H7 (cell line): ENCODE results near the gene C10orf53. TPM values are rescaled to one million over a fixed set of nuclear protein-coding genes. Genes with fewer than 3 reads are reported as not detected.
"Not testable (repeated sequence)": the region's sequence is repeated elsewhere in the genome, so short reads cannot be mapped to it uniquely, and the experiment has no call there.

ENCODE experiments used
- DNase-seq: peaks from one replicate; pipeline ENCODE4 v3.0.0; 2012
- H3K27me3 ChIP-seq: 2 replicates; pipeline ENCODE4 v1.6.0; 2011; ENCODE audit warnings: mild to moderate bottlenecking, low read length; ENCODE audit not compliant: control insufficient read depth, insufficient read depth
- H3K36me3 ChIP-seq: replicated peaks from 2 replicates; pipeline ENCODE4 v1.5.1; 2011; ENCODE audit warnings: low read length; ENCODE audit not compliant: control insufficient read depth, insufficient read depth
- H3K4me3 ChIP-seq: 2 replicates; pipeline ENCODE4 v1.5.1; 2011; ENCODE audit warnings: low read depth, mild to moderate bottlenecking, control low read depth, low read length, moderate library complexity; ENCODE audit not compliant: insufficient read depth
- total RNA-seq: library from RNA; depleted of rRNA; stranded (reverse); fragments of >200 nt; shearing (Covaris generic); gene quantifications from 2 replicates; pipeline ENCODE4 v1.2.3, GENCODE V29; 2014

C10orf53 gene
- total RNA-seq, 1 experiment from 2014 or later: not detected

DNA sequence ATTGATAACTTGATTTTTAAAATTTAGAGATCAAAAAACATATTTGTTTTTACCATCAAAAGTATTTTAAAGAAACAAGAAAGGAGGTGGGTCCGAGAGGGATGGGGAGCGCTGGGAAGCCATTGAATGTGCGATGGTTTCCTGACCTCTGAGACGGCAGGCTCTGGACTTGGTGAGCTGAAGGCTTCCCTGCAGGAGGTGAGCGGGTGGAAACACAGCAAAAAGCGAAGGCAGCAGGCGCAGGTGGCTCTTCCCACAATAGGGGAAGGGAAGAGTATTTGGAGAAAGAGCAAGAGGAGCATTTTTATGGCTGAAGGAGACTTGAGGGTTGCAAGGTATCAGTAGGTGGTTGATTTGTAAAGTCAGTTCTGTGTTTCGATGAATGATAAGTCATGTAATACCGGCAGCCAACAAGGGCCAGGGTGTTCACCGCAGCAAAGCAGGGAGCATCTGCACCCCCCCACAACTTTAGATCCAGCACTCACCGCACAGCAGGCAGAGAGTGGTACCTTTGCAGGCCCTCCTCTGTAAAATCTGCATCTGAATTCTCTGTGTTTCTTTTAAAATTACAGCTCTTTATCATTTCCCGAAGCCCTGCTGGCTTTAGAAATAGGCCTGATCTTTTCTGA is 10.5 kb downstream of the C10orf53 start:
- H3K36me3 ChIP-seq: no peaks in the 10 kb centered on the region
- DNase-seq: peak; percentile 63
- H3K4me3 ChIP-seq: no peak overlapping the region
- H3K27me3 ChIP-seq: peaks cover 69% of the 10 kb centered on the region

DNA sequence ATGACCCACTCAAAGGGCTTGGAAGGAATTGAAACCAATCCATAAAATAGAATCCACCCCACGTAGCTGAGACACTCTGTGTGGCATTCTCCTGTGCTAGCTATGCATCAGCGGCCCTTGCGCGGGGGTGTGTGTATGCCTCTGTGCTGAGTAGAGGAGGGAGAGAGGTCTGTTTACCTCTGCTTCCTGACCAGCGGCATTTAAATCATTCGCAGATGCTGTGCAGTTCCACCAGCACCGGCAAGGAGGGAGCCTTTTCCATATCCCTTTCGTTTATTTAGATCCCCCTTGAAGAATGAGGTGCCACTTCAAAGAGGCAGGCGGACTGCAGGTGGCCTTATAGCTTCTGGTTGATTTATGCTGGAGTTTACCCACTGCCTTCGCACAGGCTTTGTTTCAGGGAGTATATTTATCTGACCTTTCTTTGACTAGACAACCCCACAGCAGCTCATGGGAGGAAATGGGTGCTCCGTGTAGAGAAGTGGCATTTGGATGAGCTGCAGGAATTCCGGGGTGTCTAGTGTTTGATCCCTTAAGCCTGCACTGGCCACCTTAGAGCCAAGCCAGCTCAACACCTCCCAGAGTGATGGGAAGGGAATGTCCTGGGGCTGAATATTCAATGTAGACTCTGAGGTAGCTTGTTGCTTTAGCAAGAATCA is 11.4 kb downstream of the C10orf53 start:
- peaks cover 69% of the 10 kb centered on the region for H3K27me3 ChIP-seq

DNA sequence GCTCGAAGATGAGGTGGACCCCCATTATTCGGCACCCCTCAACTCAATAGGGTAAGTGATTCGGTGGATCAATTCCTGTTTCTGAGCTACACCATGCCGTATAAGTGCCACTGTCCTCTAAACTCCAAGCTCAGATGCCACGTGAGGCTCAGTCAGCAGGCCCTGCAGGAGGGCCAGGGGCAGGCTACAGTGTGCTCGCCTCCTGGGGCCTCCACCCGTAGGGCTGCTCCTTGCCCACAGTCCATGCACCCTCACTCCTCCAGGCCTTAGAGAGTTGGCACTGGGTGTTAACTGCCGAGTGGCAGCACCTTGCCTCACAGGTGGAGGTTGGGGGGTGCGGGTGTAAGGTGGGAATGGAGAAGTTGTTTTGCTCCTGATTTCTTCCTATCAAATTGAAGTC is 12.1 kb downstream of the C10orf53 start:
- no peaks in the 10 kb centered on the region for H3K36me3 ChIP-seq
- H3K4me3 ChIP-seq: no peak overlapping the region
- H3K27me3 ChIP-seq: peaks cover 69% of the 10 kb centered on the region
- DNase-seq: no peak

More for the DNA sequence above, 11.4 kb downstream of the C10orf53 start:
- Histone ChIP-seq H3K4me3 (no peak overlapping the region), H3K36me3 (no peaks in the 10 kb centered on the region)
- no peak for DNase-seq

DNA sequence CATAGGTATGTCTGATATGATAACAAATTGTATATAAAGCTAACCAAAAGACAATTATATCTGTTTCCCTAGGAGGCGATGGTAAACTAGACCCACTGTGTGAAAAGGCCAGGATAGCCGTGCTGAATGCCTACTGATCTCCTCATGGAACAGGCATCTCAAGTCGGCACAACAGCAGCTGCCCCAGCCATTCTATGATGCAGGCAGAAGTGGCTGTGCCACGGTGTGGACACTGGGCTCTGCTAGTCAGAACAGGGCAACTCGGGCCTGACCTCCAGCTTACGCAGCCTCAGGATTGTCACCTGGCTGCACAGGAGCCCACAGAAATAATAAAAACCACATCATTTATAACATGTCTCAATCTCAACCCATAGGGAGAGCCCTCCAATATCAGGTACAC is 15.0 kb downstream of the C10orf53 start:
- DNase-seq: no peak

DNA sequence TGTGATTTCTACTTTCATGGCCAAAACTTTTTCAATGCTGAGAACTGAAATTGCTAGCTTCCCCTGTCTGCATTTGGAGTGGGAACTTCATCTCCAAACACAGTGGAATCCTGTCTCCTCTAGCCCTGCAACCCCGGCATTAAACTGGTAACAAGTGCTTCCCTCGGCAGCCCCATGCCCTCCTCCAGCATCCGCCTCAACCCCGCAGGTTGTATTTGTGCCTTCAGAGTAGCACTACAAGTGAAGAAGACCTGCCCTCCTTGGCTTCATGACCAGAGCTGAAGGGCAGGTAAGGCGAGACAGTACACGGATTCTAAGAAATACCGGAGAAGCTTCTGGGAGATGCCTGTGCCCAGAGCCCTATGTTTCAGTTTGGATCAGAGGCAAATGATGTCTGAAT is 16.9 kb downstream of the C10orf53 start:
- peaks cover 31% of the 10 kb centered on the region for H3K27me3 ChIP-seq
- no peak for DNase-seq
- no peaks in the 10 kb centered on the region for H3K36me3 ChIP-seq
- no peak overlapping the region for H3K4me3 ChIP-seq

More for the DNA sequence above, 15.0 kb downstream of the C10orf53 start:
- Histone ChIP-seq H3K4me3 (no peak overlapping the region), H3K27me3 (peaks cover 41% of the 10 kb centered on the region), H3K36me3 (no peaks in the 10 kb centered on the region)

DNA sequence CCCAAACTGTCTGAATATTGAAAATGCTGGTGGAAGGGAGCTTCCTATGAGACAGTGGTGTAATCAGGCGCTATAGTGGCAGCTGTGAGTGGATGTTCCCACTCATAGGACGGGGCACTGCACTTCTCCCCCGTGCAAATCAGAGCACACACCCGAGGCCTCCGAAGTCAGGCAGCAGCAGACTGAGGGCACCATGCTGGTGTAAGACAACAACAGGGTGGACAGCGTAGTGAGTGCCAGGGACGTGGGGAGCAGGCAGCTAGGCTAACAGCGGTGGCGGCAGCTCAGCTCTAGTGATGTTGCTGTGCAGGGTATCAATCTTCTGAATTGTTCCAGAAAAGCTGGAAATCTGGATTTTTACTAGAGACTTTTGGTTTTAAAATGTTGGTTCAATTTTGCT is 19.2 kb downstream of the C10orf53 start:
- Histone ChIP-seq H3K4me3 (no peak overlapping the region), H3K36me3 (no peaks in the 10 kb centered on the region), H3K27me3 (peaks cover 7% of the 10 kb centered on the region)
- DNase-seq: no peak

DNA sequence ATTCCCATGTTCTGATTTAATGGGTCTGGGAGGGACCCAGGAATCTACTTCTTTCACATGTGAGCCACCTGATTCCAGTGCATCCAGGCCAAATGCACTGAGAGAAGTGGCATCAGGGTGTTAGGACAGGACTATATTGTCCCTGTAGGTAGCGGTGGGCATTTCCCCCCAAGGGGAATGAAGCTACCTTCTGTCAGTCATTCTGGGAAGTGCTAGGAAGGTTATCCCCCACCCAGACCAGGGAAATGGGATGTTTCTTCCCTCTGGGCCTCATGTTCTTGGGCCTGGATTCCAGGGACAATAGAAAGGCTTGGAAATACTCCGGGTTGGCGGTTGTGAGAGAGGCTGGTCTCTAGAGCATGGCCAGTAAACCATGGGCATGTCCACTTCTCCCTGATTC is 20.8 kb downstream of the C10orf53 start:
- DNase-seq: no peak
- Histone ChIP-seq H3K36me3 (no peaks in the 10 kb centered on the region), H3K27me3 (no peaks in the 10 kb centered on the region; the same call in 1 of the 2 replicates), H3K4me3 (no peak overlapping the region)

DNA sequence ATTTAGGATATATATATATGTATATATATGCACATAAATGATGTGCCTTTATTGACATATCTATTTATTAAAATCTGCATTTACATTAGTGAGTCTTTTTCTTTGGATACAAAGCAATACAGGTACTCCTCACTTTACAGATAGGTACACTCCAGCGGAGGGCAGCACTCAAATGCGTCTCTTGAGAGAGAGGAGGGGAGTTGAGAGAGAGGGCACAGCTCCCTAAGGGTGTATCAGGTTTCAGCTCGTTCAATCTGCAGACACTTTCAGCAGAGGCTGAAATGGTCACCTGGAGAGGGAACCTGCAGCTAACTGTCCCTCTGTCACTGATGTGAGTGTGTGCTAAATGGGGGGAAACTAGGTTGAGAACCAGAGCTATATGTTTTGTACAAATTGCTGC is 21.5 kb downstream of the C10orf53 start:
- H3K36me3 ChIP-seq: no peaks in the 10 kb centered on the region
- peak; percentile 67 for DNase-seq
- H3K4me3 ChIP-seq: no peak overlapping the region
- H3K27me3 ChIP-seq: no peaks in the 10 kb centered on the region

DNA sequence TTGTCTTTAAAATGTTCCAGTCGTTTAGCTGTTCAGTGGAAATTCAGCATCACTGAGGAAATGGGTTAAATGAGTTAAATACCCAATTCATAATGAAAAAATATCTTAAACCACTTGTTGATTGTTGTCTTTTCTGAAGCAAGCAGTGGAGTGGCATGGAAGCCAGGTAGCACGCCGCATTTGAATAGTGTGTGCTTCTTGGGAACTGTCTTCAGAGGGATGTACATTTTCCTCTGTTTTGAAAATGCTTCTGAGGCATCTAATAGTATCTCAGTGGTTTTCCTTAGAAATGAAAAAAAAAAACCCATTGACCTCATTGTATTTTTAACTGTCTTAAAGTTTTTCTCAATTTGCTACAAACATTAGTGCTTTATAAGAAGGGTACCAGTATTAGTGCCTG is 28.1 kb downstream of the C10orf53 start:
- no peaks in the 10 kb centered on the region for H3K36me3 ChIP-seq
- no peaks in the 10 kb centered on the region for H3K27me3 ChIP-seq
- no peak overlapping the region for H3K4me3 ChIP-seq
- no peak for DNase-seq

DNA sequence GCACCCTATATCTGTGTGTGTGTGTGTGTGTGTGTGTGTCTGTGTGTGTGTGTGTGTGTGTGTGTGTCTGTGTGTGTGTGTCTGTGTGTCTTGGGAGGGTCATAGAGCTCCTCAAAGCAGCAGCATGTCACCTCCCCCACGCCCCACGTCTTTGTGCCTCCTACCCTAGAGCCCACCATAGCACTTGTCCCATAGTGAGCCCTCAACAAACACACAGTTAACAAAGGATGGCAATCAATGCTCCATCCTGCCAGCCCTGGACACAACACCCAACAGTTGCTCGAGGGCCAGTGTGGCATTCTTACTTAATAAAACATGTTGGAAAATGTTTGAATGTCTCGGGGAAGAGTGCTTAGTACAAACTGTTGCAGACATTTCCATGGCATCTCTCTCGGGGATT is 30.5 kb downstream of the C10orf53 start:
- no peaks in the 10 kb centered on the region for H3K36me3 ChIP-seq
- no peaks in the 10 kb centered on the region for H3K27me3 ChIP-seq
- no peak overlapping the region for H3K4me3 ChIP-seq
- DNase-seq: no peak

DNA sequence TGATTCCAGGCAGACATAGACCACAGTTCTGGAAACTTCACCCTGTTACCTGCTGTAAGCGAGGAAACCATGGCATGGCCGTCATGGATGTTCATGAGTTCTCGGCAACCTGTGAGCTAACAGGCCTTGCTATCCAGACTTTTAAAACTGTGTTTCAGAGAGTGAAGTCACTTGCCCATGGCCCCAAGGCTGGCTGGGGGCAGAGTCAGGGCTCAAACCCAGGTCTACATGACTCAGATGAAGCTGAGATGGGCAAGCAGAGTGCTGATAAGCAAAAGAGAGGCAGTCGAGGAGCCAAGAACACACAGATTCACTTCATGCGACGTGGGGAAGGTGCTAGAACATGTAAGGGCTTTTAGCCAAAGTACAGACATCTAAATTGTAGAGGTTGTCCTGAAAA is 31.5 kb downstream of the C10orf53 start:
- no peaks in the 10 kb centered on the region for H3K27me3 ChIP-seq
- no peak overlapping the region for H3K4me3 ChIP-seq
- DNase-seq: no peak
- no peaks in the 10 kb centered on the region for H3K36me3 ChIP-seq

DNA sequence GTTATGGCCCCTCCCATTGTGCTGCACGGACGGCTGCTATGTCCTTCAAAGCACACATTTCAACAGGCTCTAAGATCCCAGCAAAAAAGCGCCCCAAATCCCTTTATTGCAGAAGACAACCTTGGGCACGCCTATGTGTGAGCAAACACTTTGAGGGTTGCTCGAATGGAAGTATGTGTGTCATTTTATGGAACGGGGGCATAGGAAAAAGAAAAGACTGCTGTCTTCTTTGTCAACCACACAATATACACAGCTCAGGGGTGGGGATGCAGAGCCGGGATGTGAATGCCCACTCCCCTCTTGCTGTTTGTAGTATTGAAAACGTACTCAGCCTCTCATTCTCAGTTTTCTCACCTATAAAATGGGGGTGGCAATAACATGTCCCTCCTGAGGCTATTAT is 32.0 kb downstream of the C10orf53 start:
- Histone ChIP-seq H3K4me3 (no peak overlapping the region), H3K36me3 (no peaks in the 10 kb centered on the region)
- no peak for DNase-seq

DNA sequence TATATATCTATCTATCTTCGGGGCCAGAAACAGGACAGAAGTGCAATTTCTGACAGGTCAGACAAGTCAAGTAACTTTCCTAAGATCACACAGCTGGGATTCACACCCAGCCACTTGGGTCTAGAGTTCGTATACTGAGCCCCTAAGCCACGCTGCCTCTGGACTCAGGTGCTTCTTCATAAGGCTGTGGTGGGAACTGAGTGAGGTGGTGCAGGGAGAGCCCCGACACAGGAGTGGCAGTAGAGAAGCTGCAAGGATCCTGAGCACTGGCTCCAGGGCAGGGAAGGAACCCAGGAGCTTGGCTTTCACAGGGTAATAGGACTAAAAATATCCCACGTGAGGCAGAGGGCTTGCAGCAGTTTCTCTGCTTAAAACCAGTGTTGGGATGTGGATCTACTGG is 33.8 kb downstream of the C10orf53 start:
- Histone ChIP-seq H3K4me3 (no peak overlapping the region), H3K27me3 (no peaks in the 10 kb centered on the region), H3K36me3 (no peaks in the 10 kb centered on the region)
- DNase-seq: no peak

More for the DNA sequence above, 32.0 kb downstream of the C10orf53 start:
- no peaks in the 10 kb centered on the region for H3K27me3 ChIP-seq

DNA sequence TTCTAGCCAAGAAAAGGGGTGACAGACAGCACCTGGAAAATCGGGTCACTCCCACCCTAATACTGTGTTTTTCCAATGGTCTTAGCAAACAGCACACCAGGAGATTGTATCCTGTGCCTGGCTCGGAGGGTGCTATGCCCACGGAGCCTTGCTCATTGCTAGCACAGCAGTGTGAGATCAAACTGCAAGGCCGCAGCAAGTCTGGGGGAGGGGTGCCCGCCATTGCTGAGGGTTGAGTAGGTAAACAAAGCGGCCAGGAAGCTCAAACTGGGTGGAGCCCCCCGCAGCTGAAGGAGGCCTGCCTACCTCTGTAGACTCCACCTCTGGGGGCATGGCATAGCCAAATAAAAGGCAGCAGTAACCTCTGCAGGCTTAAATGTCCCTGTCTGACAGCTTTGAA is 35.7 kb downstream of the C10orf53 start:
- H3K4me3 ChIP-seq, H3K36me3 ChIP-seq, DNase-seq, H3K27me3 ChIP-seq: not testable (repeated sequence)

DNA sequence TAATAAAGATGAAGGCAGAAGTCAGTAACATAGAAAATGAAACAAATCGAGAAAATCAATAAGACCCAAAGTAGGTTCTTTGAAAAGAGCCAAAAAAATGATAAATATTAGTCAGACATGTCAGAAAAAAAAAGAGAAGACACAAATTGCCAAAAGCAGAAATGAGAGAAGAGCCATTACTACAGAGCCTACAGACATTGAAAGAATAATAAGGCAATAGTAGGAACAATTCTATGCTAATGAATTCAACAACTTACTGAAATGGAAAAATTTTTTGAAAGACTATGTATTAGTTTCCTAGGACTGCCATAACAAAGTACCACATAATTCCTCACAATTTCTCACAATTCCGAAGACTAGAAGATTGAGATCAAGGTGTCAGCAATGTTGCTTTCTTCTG is 47.1 kb downstream of the C10orf53 start:
- no peaks in the 10 kb centered on the region for H3K36me3 ChIP-seq
- H3K27me3 ChIP-seq: no peaks in the 10 kb centered on the region
- no peak overlapping the region for H3K4me3 ChIP-seq
- no peak for DNase-seq
